ENCODE data around the gene CENPM.

CENPM gene, protein sequence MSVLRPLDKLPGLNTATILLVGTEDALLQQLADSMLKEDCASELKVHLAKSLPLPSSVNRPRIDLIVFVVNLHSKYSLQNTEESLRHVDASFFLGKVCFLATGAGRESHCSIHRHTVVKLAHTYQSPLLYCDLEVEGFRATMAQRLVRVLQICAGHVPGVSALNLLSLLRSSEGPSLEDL

DNA sequence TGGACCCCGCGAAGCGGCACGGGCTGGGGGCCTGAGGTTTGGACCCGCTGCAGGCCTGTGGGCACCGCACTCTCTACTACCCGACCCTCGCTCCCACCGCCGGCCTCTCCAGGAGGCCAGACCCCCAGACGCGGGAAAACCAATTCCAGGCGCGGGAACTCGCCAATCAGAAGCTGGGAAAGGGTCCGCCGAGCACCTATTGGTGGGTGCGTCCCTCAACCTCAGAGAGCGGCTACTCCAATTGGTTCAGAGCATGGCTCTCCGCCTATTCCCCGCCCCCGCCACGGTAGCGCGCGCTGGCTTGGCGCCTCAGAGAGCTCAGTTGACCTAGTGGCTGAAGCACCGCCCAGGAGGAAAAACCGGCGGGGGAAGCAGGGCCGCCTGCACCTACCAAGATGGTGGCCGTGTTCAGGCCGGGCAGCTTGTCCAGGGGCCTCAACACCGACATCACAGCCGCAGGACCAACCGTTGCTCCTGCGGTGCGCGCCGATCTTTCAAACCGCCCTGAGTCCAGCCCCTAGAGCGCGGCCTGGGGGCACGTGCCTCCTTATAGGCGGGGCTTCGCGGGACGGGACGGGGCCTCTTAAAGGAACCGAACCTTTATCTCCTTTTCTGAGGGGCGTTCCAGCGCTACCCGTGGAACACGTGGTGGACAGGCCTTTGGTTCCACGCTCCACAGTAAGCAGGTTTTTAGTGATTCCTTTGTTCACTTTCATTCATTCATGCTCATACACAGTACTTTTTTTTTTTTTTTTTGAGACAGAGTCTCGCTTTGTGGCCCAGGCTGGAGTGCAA, at the start of gene CENPM:
Gene CENPM, minus strand, starts transcription at position 524 of the 795 bp plus-strand sequence. Its CDS starts 76 bp downstream, at position 448.
- DNase-seq = peak; percentile 80 to 82

DNA sequence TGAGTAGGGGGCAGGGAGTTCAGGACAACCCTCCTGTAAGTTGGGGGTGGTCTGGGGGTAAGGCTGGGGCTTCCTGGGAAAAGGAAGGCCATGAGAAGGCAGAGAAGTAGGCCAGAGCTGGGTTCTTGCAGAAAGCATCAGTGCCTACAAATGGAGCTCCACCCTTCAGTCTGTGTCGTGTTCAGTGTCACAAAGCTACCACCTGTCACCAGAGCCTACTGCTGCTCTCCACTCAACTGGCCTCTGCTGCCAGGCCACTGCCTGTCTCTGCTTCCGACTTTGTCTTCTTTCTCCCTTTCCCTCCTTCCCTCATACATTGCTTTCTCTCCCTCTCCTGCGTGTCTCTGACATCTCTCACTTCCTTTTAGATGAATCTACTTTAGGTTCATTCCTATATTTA, 48.3 kb upstream of the CENPM start:
- DNase-seq = no peak

DNA sequence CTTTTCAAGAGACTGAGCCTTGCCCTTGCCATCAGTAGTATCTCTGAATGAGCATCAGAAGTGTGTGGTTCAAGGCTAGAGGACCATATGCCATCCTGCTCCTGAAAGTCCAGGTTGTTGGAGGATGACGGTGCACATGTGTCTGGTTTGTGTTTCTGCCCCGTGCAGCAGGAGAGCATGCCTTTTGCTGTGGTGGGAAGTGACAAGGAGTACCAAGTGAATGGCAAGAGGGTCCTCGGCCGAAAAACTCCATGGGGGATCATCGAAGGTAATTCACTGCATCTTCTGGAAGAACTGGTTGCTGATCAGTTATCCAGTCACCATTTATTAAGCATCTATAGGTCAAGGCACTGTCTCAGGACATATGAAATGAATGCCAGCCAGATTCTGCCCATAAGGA, 45.5 kb upstream of the CENPM start:
- no peak for DNase-seq

DNA sequence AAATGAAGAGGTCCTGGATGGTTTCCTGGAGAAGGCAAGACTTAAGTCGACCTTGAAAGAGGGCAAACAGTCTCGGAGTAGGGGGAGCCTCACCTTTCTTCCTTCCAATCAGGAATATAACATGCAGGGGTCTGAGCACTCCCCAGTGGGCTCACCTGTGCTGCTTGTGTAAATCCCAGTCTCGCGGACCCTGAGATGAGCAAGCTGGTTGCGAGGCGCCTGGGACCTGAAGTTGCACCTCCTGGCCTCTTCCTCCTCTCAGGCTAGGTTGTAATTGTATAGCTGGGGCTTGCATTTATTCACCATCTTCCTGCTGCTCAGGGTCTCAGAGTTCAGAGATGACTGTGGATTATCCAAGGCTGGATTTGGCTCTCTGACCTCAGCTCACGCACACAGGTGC, 44.2 kb upstream of the CENPM start:
- DNase-seq = no peak

DNA sequence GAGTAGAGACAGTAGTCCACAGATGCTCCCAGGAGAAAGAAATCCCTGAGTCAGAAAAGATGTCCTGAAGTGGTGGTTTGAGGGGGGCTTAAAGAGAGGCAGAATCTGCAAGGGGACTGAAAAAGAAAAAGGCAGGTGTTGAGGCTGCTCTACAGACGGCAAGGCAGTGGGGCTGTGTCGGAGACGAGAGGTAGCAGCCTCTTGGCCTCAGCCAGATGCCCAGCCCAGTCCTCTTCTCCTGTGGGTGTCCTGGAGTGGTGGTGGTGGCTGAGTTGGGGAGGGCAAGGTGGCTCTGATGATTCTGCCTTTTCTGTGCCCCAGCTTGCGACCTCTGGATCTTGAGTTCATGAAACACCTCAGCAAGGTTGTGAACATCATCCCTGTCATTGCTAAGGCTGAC, 42.3 kb upstream of the CENPM start:
- no peak for DNase-seq

DNA sequence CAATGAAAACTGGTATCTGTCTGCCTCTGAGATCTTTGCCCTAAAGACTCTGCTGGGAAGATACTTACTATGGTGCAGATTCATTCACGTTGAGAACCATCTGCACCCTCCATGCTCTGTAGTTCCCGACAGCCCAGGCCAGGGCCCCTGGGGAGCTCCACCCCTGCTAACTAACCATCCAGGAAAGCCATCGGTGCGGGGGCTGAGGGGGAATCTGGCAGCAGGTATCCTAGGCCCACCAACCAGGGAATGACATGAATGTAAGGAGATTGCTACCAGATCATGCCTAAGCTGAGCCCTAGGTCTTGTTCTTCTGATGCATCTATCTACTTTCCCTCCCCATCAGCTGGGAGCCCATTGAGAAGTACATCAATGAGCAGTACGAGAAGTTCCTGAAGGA, 40.3 kb upstream of the CENPM start:
- DNase-seq = no peak

DNA sequence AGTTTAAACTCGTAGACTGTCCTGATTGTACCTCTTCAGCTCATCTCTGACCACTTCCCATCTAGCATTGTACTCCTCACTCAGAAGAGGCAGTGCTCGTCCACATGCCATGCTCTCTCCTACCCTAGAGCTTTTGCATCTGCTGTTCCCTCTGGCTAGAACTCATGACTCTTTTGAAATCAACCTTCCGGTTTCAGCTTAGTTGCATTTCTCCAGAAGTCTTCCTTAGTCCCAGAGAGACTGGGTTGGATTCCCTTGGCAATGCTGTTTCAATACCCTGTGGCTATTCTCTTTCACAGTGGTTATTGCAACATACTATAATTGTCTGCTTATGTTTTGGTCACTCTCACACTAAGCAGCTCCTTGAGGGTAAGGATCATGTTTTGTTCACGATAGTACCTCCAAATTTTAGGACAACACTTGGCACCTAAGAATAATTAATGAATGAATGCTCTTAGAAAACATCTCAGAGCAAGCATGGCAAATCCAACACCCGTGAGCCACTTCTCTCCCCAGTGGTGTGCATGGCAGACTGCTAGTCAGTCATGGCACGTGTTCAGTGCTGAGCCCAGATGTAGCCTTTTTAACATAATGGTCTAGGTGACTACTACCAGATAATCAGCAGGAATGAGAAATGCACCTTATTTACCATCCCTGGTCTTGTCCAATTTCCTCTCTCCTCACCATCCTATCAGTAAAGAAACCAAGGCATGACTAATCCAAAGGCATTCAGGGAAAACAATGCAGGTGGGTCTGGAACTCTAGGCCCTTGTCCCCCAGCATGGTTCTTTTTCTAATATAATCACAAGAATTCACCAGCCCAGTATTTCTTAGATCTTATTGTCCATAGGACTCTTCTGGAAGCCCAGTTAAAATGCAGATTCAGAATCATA, 36.8 kb upstream of the CENPM start:
- no peak for DNase-seq

DNA sequence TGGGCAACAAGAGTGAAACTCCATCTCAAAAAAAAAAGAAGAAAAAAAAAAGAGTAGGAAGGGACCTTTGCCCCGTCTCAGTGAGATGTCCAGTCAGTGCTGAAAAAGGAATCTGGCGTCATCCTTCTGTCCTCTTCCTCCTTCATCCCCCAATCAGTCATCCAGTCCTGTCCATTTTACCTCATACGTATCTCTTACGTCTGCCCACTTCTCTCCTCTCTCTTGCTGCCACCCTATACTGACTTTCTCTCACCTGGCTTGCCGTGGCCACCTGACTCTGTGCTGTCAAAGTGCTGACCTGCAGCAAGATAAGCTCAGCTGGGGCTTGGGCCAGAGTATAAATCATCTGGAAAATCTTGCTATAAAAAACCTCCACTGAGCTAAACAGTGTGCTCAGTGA, 35.9 kb upstream of the CENPM start:
- no peak for DNase-seq

DNA sequence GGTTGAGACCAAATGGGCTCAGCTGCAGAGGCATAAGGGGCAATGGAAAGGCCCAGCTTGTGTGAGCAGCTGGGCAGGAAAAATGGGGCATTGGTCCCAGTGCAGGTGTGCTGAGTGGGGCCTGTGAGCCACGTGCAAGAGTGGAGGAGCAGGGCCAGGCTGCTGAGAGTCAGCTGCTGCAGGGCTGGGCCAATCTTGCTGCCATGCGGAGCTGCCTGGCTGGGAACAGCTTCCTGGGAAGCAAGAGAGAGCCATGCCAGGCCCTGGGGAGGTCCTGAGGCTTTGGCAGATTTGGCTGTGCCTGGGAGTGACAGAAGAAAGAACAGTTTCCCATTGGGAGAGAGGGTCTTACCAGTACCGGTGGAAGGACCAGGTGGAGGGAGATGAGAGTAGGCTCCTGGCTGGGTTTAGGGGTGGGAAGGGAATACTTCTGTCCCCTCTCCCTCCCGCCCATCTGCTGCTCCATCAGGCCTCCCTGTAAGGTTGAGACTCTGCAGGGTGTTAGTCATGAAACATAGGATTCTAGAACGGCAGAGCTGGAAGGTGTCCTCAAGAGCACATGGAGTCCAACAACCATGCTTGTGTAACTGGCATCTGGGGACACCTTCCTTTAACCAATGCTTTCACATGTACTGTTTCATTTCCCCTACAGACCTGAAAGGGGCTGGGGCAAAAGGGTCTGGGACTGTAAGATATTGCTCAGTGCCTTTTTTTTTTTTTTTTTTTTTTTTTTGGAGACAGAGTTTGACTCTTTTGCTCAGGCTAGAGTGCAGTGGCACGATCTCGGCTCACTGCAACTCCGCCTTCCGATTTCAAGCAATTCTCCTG, 32.7 kb upstream of the CENPM start:
- no peak for DNase-seq

DNA sequence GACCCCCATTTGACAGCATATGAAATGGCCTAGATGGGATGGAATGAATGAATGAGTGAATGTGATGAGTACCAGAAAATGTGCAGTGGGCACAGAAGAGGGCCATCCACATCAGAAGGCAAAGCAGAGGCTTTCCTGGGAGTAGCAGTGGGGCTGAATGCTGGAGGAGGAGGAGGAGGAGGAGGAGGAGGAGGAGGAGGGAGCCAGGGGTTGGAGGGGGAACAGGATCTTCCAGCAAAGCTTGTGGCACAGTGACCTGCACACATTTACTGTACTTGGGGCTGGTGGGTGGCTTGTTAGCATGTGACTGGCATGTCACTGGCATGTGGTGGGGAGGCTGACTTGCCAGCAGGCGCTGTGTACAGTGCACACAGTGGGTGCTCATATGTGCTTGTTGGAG, 31.8 kb upstream of the CENPM start:
- no peak for DNase-seq

DNA sequence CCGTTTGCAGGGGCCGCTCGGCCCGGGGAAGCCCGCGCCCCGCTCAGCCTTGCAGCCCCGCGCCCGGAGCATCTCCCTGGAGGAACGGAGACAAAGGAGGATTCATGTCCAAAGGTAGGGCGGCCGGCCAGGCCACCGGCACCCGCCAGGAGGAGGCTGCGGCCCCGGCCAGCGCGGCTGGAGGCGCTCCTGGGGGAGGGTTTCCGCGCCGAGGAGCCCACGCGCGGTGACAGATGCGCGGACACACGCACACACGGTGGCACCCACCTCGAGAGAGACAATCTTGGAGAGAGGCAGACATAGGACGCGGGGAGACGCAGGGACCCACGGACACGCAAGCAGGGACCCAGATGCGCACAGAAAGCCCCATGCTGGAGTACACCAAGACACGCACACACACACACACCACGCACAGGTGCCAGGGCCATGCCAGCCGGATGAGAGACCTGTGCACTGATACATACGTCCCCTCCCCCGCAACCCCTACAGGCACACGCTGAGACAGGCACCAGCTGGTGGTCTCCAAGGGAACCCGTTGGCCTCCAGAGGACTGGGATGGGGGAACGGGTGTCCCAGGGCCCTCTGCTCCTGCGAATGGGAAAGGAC, 30.1 kb upstream of the CENPM start:
- no peak for DNase-seq

DNA sequence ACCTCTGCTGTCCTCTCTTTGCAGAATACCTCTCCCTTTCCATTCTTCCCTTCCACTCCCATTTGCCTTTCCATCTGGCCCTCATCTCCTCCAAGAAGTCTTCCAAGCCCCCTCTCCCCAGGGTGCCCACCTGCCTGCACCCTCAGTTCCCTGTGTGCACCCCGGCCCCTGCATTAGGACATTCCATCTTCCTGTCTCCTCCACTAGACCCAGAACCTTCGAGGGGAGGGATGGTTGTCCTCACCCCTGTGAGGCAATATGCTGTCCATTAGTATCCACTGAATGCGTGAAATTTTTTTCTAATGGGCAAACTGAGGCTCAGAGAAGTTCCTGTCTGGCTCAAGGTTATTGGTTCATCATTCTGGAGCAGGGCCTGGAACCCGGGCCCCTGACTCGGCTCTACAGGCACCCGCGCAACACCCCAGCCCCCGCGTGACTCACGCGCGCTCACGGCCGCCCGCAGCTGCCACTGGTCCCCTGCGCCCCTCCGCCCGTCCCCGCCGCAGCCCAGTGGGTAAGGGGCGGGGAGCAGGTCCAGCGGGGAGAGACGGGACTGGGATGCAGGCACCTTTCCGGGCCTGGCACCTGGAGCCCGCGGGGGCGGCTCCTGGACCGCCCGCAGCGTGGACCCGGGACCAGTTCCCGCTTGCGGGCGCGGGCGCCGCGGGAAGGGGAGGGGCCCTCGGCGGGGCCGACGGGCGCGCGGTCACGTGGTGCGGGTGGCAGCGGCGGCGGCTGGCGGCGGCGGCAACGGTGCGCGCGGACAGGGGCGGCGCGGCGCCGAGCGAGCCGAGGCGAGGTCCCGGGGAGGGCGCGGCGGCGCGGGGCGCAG, 29.3 kb upstream of the CENPM start:
- no peak for DNase-seq

DNA sequence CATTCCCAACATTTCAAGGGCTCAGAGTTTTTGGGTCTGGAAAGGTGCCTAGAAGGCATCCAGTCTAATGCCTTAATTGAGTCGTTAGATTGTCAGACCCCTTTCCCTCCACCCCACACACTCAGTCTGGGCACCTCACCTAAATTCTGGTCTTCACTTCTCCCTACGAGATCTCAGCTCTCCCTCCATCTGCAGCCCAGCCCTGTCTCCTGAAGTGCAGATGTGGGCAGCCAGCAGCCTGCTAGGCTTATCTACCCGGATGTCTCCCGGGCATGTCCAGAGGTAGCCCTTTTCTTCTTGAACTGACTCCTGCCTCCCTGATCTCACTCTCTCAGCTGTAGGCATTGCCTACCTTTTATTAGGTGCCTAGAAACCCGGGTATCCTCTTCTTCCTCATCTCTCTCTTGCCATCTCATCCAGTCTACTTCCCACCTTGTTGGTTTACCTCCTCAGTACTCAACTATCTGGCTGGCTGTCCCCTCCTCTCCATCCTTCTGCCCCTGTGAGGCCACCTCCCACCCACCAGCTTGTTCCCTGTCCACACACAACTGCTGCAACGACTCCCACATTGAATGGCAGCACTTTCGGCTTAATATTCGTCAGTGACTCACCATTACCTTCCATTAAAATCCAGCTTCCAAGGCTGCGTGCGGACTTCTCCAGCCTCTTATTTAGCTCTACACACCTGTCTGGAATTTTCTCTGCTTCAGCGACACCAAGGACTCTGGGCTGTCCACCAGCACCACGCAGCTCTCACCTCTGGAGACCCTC, 28.5 kb upstream of the CENPM start:
- no peak for DNase-seq

DNA sequence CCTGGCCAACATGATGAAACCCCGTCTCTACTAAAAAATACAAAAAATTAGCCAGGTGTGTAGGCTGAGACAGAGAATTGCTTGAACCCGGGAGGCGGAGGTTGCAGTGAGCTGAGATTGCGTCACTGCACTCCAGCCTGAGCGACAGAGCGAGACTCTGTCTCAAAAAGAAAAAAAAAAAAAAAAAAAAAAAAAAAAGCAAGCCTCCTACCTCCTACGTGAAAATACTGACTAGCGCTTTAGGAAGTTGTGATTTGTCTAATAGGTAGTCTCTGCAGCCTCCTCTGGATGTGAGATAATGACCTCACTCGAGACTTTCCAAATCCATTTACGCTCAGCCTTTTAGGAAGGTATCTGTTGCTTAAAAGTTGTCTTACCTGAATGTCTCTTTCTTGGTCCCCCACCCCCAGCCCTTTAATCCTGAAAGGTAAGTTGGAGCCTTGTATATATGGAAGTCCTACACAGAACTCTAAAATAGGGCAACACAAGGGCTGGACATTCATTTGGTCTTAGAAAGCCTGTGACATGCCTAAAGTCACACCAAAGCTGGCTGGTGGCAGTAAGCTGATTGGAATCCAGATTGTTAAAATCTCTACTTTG, 27.8 kb upstream of the CENPM start:
- no peak for DNase-seq

DNA sequence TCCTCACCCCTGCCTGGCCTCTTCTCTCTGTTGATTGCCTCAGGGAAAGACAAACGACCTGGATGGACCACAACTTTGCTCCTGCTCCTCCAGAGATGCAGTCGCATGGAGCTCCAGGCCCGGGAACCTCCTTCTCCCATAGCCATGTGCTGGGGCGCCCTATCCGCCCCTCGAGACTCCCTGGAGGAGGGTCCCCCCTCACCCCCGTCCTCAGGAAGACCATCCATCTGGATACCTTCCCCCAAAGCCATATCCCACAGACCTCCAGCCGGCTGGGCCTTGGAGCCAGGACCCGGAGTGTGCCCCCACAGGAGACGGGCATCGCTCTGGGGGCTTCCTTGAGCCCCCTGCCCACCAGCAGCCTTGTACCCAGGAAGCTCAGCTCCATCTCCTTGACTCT, 24.5 kb upstream of the CENPM start:
- no peak for DNase-seq

DNA sequence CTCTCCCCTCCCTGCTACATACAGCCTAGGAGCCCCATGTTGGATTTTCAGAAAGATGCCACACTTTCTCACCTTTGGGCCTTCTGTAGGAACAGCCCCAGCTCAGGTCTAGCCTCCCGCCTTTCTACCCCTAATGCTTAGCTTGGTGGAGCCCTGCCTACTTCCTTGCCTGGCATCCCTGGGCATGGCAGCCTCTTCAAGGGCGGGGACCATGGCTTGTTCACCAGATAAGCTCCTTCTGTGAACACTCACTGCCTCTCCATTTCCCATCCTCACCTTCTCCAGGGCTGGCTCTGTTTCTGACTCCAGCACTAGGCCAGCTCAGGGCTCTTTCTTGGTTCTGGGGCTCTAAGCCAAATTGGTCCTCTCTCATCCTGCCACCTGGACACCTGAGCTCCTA, 23.6 kb upstream of the CENPM start:
- DNase-seq = no peak

DNA sequence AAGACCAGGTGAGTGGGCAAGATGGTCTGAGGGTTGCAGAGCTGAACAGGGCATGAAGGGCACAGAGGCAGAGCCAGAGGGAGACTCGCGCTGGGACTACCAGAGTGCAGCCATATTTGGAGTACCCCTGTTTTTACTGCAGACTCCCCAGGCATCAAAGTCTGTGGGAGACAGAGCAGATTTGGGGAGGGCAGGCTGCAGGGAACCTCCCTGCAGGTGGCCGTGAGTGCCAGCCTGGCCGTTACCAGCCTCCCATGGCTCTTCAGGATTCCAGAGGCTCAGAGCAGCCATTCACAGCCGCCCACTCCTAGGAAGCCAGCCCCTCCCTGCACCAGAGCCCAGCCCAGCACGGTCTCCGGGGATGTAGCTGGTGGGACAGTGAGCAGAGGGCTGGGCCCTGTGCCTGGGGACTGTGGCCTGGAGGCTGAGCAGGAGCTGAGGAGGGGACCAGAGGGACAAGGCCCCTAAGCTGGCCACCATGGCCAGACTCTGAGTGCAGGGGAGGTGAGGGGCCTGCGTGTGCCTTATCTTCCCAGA, 22.2 kb upstream of the CENPM start, which contains the start of gene SEPTIN3:
Gene SEPTIN3, plus strand, starts transcription at position 334 of the 537 bp plus-strand sequence. CDS start 2,050 bp downstream, outside the sequence.
- DNase-seq = no peak

DNA sequence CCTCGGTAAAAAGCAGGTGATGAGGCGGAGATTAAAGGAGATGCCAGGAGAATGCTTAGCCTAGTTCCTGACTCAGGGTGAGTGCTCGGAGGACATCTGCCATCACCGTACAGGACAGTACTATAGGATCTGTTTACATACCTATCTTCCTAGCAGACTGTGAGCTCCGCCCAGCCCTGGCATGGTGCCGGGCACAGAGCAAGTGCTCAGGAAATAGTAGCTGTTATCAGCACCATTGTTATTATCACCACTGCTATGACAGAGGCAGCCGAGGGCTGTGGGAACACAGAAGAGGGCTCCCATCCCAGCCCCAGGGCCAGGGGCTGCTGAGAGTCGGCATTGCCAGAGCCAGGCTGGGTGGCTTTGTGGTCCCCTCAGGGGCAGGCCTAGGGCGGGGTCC, 21.6 kb upstream of the CENPM start:
- DNase-seq = no peak

DNA sequence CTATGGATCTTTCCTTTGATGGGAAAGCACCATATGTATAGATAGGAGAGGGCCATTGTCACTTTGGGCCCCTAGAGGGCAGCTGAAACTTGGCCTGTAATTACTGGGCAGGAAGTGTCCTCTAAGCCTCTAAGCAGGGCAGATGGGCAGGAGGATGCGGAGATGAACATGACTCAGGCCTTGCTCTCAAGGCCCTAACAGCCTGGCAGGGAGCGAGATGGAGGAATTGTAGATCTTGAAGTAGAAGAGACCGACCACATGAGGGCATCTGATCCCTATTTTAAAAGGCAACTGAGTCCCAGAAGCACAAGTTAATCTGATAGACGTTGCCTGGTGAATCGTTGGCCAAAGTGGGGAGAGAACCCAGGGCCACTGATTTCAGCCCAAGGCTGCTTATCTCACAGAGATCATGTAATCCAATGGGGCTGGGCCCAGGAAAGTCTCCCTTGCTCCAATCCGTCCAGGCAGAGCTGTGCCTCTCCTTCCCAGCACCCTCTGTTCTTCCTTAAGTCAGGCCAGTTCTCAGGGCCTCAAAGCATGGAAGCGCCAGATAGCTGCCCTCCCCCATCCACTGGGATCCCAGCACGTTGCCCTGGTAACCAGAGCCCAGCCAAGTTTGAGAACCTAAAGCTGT, 19.8 kb upstream of the CENPM start:
- DNase-seq = peak; percentile 11 to 83

All from bone marrow (tissue), 2 donors.